Effector memory CD8-positive, alpha-beta T cell (primary cell): Measurements from ENCODE around the gene LAG3.

Experiments used
- ATAC-seq: fragments of 150-1000 bp; cut with Tn5 transposase; replicated peaks from 2 replicates; pipeline ENCODE4 v1.10.0; 2021; ENCODE audit warnings: mild to moderate bottlenecking, moderate library complexity
- DNase-seq, 3 experiments: peaks; one replicate each; pipeline ENCODE4 v3.0.0; 2021
- H3K27ac Mint-ChIP-seq, 2 donors: one replicate each; pipeline ENCODE4 v1.8.0; 2022; ENCODE audit warnings: mild to moderate bottlenecking in 2 of 2, mixed read lengths in 2 of 2, moderate library complexity in 2 of 2
- H3K27me3 Mint-ChIP-seq, 2 donors: one replicate each; pipeline ENCODE4 v1.8.0; 2022; ENCODE audit warnings: mixed read lengths in 2 of 2
- H3K36me3 Mint-ChIP-seq: one replicate; pipeline ENCODE4 v1.8.0; 2022; ENCODE audit warnings: mild to moderate bottlenecking, moderate library complexity, mixed read lengths; ENCODE audit not compliant: insufficient read depth
- H3K4me1 Mint-ChIP-seq, 2 donors: one replicate each; pipeline ENCODE4 v1.8.0; 2022; ENCODE audit warnings: low read depth in 2 of 2, mixed read lengths in 2 of 2
- H3K4me3 Mint-ChIP-seq, 2 donors: one replicate each; pipeline ENCODE4 v1.8.0; 2022; ENCODE audit warnings: mild to moderate bottlenecking in 2 of 2, mixed read lengths in 2 of 2, moderate library complexity in 2 of 2
- H3K9me3 Mint-ChIP-seq, 2 donors: one replicate each; pipeline ENCODE4 v1.8.0; 2022; ENCODE audit warnings: mixed read lengths in 2 of 2

The LAG3 gene

DNA sequence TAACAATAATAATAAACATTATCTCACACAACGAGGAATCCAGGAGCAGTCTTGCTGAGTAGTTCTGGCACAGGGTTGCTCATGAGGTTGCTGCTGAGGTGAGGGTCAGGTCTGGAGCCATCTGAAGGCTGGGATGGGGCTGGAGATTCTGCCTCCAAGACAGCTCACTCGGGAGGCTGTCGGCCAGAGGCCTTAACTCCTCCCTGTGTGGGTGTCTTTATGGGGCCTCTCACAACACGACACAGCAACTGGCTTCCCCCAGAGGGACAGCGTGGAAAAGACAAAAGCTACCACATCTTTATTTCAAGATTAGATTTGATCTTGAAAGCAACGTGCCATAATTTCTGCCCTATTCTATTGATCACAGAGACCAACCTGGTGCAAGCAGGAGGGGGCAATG is 9.8 kb downstream of the LAG3 start:
- peaks cover 0 to 8% of the 10 kb centered on the region in 2 donors for H3K27me3 Mint-ChIP-seq
- peaks cover 5% of the 10 kb centered on the region for H3K36me3 Mint-ChIP-seq
- ATAC-seq = no peak
- H3K9me3 Mint-ChIP-seq = no peaks in the 10 kb centered on the region
- peaks cover 13 to 14% of the 10 kb centered on the region in 2 donors for H3K4me1 Mint-ChIP-seq
- no peak for DNase-seq
- no peak overlapping the region for H3K27ac Mint-ChIP-seq
- no peak overlapping the region for H3K4me3 Mint-ChIP-seq

DNA sequence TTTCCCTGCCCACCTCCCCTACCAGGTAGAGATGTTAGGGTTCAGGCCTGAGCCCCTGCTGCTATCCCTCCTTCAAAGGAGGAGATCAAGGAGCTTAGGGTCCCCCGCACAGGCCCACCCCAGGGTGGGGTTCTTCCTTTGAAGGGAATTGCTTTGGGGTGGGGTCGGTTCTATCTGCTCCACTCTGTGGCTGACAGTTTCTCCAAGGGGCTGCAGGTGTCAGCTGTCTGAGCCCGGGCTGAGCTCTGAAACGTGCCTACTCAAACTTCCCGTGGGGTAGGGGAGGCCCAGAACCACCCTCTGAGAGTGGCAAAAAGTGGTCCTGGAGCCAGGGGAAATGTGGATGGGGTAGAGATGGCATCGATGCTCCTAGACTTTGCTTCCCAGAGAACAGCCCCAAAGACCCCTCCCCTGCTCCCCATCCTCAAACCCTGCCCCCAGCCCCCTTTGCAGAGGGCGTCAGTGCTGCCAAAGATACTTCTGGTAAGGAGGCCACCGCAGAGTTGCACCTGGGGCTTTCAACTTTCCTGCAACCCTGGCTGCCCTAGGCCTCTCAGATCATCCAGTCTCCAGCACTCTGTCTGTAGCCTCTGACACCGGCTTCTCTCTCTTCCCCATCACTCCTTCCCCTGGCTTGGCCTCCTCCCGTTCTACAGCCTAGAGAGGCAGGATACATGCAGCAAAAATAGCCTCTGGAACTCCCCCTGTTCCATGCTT is 10.7 kb downstream of the LAG3 start:
- H3K4me1 Mint-ChIP-seq = peaks cover 12 to 13% of the 10 kb centered on the region in 2 donors
- H3K36me3 Mint-ChIP-seq = peaks cover 5% of the 10 kb centered on the region

GRCh38 chr12:6783828-6784227 is 11.5 kb downstream of the LAG3 start:
- ATAC-seq (no peak), DNase-seq (no peak)
- Mint-ChIP-seq H3K27ac (no peak overlapping the region), H3K9me3 (no peaks in the 10 kb centered on the region), H3K27me3 (peaks cover 0 to 8% of the 10 kb centered on the region in 2 donors), H3K4me3 (no peak overlapping the region), H3K36me3 (peaks cover under 1% of the 10 kb centered on the region), H3K4me1 (peaks cover 4 to 7% of the 10 kb centered on the region in 2 donors)

More for the DNA sequence above, 10.7 kb downstream of the LAG3 start:
- ATAC-seq = no peak
- no peak overlapping the region for H3K4me3 Mint-ChIP-seq
- DNase-seq = no peak
- H3K27ac Mint-ChIP-seq = no peak overlapping the region
- H3K9me3 Mint-ChIP-seq = no peaks in the 10 kb centered on the region
- H3K27me3 Mint-ChIP-seq = peaks cover 0 to 8% of the 10 kb centered on the region in 2 donors

- no peak for ATAC-seq
- DNase-seq = no peak
- H3K4me3 Mint-ChIP-seq = no peak overlapping the region
- H3K4me1 Mint-ChIP-seq = peaks cover 0 to 3% of the 10 kb centered on the region in 2 donors
- H3K36me3 Mint-ChIP-seq = no peaks in the 10 kb centered on the region
- peaks cover 0 to 8% of the 10 kb centered on the region in 2 donors for H3K27me3 Mint-ChIP-seq
- no peaks in the 10 kb centered on the region for H3K9me3 Mint-ChIP-seq
- H3K27ac Mint-ChIP-seq = no peak overlapping the region
Measured at GRCh38 chr12:6784296-6784695, 12.0 kb downstream of the LAG3 start.

DNA sequence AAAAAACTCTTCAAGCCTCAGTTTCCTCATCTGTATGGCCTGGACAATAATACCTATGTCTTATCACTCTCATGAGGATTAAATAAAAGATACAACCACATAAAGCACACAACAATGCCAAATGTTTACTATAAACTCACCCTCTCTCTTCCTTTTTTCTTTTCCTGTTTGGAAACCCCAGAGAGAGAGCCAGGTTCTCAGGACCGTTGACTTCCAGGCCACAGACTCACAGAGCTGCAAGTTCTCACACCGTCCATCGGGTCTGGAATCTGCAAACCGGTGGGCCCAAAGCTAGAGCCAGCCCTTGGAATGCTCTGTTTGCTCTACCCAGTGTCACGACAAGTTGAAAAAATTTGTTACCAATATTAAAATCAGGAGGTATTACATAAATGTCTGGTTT is 12.4 kb downstream of the LAG3 start:
- ATAC-seq (no peak), DNase-seq (no peak)
- no peak overlapping the region for H3K4me3 Mint-ChIP-seq
- H3K36me3 Mint-ChIP-seq = no peaks in the 10 kb centered on the region
- no peak overlapping the region for H3K27ac Mint-ChIP-seq
- peaks cover 0 to 8% of the 10 kb centered on the region in 2 donors for H3K27me3 Mint-ChIP-seq
- H3K4me1 Mint-ChIP-seq = peaks cover 0 to 3% of the 10 kb centered on the region in 2 donors
- no peaks in the 10 kb centered on the region for H3K9me3 Mint-ChIP-seq

DNA sequence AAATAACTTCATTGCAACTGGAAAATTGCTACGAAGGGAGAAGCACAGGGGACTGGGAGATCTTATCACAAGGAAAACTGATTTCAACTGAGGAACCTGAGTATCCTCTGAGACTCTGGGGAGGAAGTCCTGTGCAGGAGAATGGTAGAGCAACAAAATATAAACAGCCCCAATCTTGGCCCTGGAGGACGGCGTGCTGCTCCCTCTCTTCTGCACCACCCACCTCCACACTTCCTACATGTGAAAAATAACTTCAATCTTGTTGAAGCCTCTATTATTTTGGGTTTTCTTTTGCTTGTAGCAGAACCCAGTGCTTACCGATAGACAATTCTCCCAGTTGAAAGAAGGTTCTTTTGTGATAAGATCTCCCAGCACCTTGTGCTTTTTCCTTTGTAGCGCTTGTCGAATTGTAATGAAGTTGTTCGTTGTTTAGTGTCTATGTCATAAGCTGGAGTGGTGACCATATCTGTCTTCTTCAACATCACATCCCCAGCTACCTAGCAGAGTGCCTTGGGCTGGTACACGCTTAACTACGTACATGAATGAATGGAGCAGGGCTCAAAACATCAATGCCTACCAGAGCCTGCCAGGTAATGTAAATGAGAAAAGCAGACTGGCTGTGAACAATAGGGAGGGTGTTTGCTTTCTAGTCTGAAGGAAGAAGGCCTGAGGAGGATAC is 14.2 kb downstream of the LAG3 start:
- no peak for DNase-seq
- Mint-ChIP-seq H3K27ac (peak overlapping the region in 1 of 2 donors; percentile 47), H3K4me1 (peaks cover 0 to 3% of the 10 kb centered on the region in 2 donors), H3K27me3 (peaks cover 0 to 8% of the 10 kb centered on the region in 2 donors), H3K4me3 (peak overlapping the region in 1 of 2 donors; percentile 15), H3K9me3 (no peaks in the 10 kb centered on the region), H3K36me3 (no peaks in the 10 kb centered on the region)
- ATAC-seq = no peak

GRCh38 chr12:6787309-6787708 is 15.0 kb downstream of the LAG3 start:
- Mint-ChIP-seq H3K4me1 (peaks cover under 1 to 7% of the 10 kb centered on the region in 2 donors), H3K27me3 (peaks cover 1 to 8% of the 10 kb centered on the region in 2 donors), H3K4me3 (no peak overlapping the region), H3K9me3 (no peaks in the 10 kb centered on the region), H3K36me3 (no peaks in the 10 kb centered on the region), H3K27ac (no peak overlapping the region)
- DNase-seq = no peak
- no peak for ATAC-seq

DNA sequence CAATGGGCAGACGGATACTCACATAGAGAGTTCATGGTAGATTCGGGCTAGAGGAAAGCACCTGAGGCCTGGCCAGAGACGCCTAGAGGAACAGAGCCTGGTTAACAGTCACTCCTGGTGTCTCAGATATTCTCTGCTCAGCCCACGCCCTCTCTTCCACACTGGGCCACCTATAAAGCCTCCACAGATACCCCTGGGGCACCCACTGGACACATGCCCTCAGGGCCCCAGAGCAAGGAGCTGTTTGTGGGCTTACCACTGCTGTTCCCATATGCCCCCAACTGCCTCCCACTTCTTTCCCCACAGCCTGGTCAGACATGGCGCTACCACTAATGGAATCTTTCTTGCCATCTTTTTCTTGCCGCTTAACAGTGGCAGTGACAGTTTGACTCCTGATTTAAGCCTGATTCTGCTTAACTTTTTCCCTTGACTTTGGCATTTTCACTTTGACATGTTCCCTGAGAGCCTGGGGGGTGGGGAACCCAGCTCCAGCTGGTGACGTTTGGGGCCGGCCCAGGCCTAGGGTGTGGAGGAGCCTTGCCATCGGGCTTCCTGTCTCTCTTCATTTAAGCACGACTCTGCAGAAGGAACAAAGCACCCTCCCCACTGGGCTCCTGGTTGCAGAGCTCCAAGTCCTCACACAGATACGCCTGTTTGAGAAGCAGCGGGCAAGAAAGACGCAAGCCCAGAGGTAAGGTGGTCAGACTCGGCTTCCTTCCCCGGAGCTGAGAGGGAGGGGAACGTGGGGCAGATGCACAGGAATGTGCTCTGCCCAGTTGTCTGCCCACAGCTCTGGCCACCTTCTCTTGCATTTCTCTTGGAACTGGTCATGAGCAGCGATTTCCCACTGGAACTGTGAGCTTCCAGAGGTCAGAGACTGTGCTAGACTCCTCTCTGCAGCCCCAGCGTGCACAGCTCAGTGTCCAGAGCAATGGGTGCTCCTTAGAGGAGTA is 16.9 kb downstream of the LAG3 start, which contains the start of gene CD4:
Gene CD4, plus strand, starts transcription at position 557 of the 953 bp plus-strand sequence. CDS start 10,611 bp downstream, outside the sequence.
- H3K4me1 Mint-ChIP-seq = peaks cover 5 to 14% of the 10 kb centered on the region in 2 donors
- ATAC-seq = peak; percentile 45

GRCh38 chr12:6790496-6791150 is 18.3 kb downstream of the LAG3 start:
- Mint-ChIP-seq H3K9me3 (no peaks in the 10 kb centered on the region), H3K36me3 (peaks cover 2% of the 10 kb centered on the region), H3K27me3 (peaks cover 11 to 17% of the 10 kb centered on the region in 2 donors), H3K4me3 (peak overlapping the region in 1 of 2 donors; percentile 33), H3K4me1 (peaks cover 5 to 14% of the 10 kb centered on the region in 2 donors), H3K27ac (no peak overlapping the region)
- ATAC-seq (peak; percentile 35), DNase-seq (no peak)

More for the DNA sequence above, 16.9 kb downstream of the LAG3 start, which contains the start of gene CD4:
- Mint-ChIP-seq H3K9me3 (no peaks in the 10 kb centered on the region), H3K27me3 (peaks cover 0 to 8% of the 10 kb centered on the region in 2 donors), H3K4me3 (peak within 1 kb of the TSS in 1 of 2 donors; percentile 47), H3K36me3 (no peaks in the 10 kb centered on the region), H3K27ac (peak within 1 kb of the TSS; percentile 1 to 5)
- no peak for DNase-seq

DNA sequence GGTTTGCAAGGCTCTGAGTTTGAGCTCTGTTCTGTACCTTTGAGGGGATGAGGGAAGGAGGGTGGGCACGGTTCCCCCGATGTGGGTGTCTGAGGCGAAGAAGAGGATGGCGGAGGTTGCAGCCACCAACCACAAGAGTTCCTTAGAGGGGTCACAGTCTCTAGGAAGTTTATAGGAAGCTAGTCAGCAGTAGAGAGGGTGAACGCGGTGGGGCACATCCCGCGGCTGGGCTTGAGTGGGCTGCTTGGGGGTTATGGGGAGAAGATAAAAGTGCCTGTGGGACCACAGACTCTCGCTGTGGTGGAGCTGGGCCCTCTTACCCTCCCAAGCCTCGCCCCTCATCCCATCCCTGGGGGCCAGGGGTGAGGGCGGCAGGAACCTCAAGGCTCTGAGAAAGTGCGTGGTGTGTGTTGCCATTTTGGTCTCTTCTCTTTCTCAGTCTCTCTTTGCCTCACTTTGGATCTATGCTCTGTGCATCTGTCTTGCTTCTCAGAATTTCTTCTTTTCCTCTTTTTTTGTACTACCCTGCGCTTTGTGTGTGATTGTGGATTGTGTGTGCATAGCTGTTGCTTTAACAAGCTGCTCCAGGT is 19.7 kb downstream of the LAG3 start:
- Mint-ChIP-seq H3K36me3 (peaks cover 5% of the 10 kb centered on the region), H3K9me3 (no peaks in the 10 kb centered on the region), H3K4me3 (peak overlapping the region in 1 of 2 donors; percentile 50), H3K4me1 (peaks cover 5 to 11% of the 10 kb centered on the region in 2 donors), H3K27ac (no peak overlapping the region), H3K27me3 (peaks cover 25 to 31% of the 10 kb centered on the region in 2 donors)
- no peak for DNase-seq
- ATAC-seq = peak; percentile 20

- Mint-ChIP-seq H3K4me3 (peak overlapping the region in 1 of 2 donors; percentile 50), H3K27ac (no peak overlapping the region), H3K9me3 (no peaks in the 10 kb centered on the region), H3K27me3 (peaks cover 29 to 34% of the 10 kb centered on the region in 2 donors), H3K36me3 (peaks cover 5% of the 10 kb centered on the region), H3K4me1 (peaks cover 5 to 11% of the 10 kb centered on the region in 2 donors)
- ATAC-seq (peak; percentile 61), DNase-seq (no peak)
Measured at GRCh38 chr12:6792522-6793201, 20.3 kb downstream of the LAG3 start.

DNA sequence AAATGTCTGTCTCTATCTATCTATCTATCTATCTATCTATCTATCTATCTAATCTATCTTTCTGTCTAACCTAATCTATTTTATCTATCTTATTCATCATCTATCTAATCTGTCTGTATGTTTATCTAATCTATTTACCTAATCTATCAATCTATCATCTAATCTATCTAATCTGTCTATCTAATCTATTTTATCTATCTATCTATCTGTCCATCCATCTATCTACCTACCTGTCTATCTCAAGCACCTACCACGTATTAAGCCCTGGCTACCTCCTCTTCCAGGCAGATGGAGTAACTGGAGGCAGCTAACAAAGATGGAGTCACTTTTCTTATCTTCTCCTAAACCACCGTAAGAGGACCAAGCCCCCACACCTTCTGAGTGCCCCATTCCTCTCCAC is 22.8 kb downstream of the LAG3 start:
- H3K4me3 Mint-ChIP-seq = no peak overlapping the region
- peaks cover 5% of the 10 kb centered on the region for H3K36me3 Mint-ChIP-seq
- DNase-seq (no peak), ATAC-seq (no peak)
- peaks cover 34 to 38% of the 10 kb centered on the region in 2 donors for H3K27me3 Mint-ChIP-seq
- H3K27ac Mint-ChIP-seq = no peak overlapping the region
- no peaks in the 10 kb centered on the region for H3K9me3 Mint-ChIP-seq
- H3K4me1 Mint-ChIP-seq = peaks cover 5 to 11% of the 10 kb centered on the region in 2 donors
